GM12891 (cell line): ENCODE data around the gene TEAD1.

Source experiments
- POLR2A ChIP-seq: IDR thresholded peaks from 2 replicates; pipeline ENCODE4 v1.6.1; 2011; ENCODE audit warnings: low read depth, low read length, control low read depth
- POLR2AphosphoS5 ChIP-seq: IDR thresholded peaks from 2 replicates; pipeline ENCODE4 v1.6.1; 2011; ENCODE audit warnings: low read depth, low read length, control low read depth
- SPI1 ChIP-seq: IDR thresholded peaks from 2 replicates; pipeline ENCODE4 v1.6.1; 2011; ENCODE audit warnings: low read depth, low read length, control low read depth
- TAF1 ChIP-seq: IDR thresholded peaks from 2 replicates; pipeline ENCODE4 v1.6.1; 2011; ENCODE audit warnings: low read depth, low read length, control low read depth

DNA sequence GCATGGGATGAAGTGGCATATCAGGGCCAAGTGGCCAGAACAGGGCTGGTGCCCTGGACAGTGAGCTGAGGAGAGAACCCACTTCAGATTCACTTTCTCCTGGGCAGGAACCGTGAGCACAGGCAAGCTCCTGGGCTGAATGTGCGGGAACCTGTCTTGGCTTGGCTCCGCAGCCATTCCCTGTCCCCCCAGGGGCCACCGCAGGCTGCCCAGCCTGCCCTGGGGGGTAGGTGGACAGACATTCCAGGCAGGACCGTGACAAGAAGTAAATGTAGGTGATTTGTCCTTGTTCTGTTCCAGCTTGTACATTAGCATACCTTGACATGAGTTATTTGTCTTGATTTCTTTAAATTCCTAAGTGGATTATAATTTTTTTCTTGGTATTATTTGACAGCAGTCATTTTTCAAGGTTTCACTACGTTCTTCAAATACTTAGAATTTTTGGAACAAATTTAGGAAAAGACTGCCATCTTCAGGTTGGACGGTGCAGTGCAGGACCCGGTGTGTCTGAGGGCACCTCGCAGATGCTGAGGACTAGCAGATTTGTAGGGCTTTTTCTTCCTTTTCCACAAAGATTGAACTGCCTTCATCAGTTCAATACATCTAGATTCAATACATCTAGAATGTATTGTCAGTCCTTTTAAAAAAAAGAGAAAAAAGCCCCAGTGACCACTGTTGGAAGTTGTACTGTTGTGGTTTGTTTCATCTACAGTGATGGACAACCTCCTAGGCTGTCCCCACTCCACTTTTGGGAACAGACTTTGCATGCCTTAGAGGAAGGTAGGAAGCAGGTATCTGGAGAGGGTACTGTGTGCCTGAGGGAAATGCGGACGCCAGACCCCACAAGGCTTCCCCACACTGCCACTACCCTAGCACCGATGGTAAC, 219.8 kb downstream of the TEAD1 start:
- TF ChIP-seq POLR2AphosphoS5 (no peak), POLR2A (no peak), SPI1 (no peak), TAF1 (no peak)
